Thoracic aorta (tissue), 2 donors: ENCODE data around the gene STOX2. TPM values are rescaled to one million over a fixed set of nuclear protein-coding genes. Genes with fewer than 3 reads are reported as not detected.

Experiments
- ATAC-seq: fragments of 150-250 bp; one replicate; pipeline ENCODE4 v1.8.0; 2017; ENCODE audit warnings: low read depth; ENCODE audit not compliant: insufficient number of reproducible peaks, low FRiP score
- DNase-seq: peaks from one replicate; pipeline ENCODE4 v3.0.0-alpha.2; 2020; ENCODE audit warnings: low spot score
- H3K27ac ChIP-seq, 2 donors: fragments of 200-600 bp; sonication (generic); 1 replicate in 1 of 2; 2 replicates in 1 of 2; pipeline ENCODE4 v1.5.1; 2016; ENCODE audit warnings: mild to moderate bottlenecking in 2 of 2, moderate library complexity in 2 of 2
- H3K27me3 ChIP-seq: fragments of 200-600 bp; sonication (generic); replicated peaks from 2 replicates; pipeline ENCODE4 v1.6.0; 2016; ENCODE audit warnings: mild to moderate bottlenecking; ENCODE audit not compliant: insufficient read depth
- H3K36me3 ChIP-seq: fragments of 200-600 bp; sonication (generic); one replicate; pipeline ENCODE4 v1.5.1; 2016
- H3K4me1 ChIP-seq, 2 donors: fragments of 200-600 bp; sonication (generic); 1 replicate in 1 of 2; 2 replicates in 1 of 2; pipeline versions ENCODE4 v1.5.1 to v1.6.0; 2016; ENCODE audit warnings: low read depth in 2 of 2, mild to moderate bottlenecking in 1 of 2; ENCODE audit not compliant: control insufficient read depth in 1 of 2
- H3K4me3 ChIP-seq: fragments of 200-600 bp; sonication (generic); 2 replicates; pipeline ENCODE4 v1.5.1; 2016; ENCODE audit warnings: mild to moderate bottlenecking
- H3K9me3 ChIP-seq: fragments of 200-600 bp; sonication (generic); 2 replicates; pipeline ENCODE4 v1.5.1; 2016
- total RNA-seq, 2 donors: library from RNA; depleted of rRNA; stranded (reverse); fragments of >200 nt; gene quantifications; one replicate each; pipeline versions ENCODE4 v1.1.0 to v1.2.3, GENCODE V29; 2016
- TF ChIP-seq, protein P1 (sequence below): fragments of 200-600 bp; sonication (generic); IDR thresholded peaks from one replicate; pipeline ENCODE4 v1.5.1; 2019; ENCODE audit warnings: antibody characterized with exemption

STOX2 gene
- total RNA-seq, 2 donors from 2014 or later = 5.9 to 20.2 TPM

DNA sequence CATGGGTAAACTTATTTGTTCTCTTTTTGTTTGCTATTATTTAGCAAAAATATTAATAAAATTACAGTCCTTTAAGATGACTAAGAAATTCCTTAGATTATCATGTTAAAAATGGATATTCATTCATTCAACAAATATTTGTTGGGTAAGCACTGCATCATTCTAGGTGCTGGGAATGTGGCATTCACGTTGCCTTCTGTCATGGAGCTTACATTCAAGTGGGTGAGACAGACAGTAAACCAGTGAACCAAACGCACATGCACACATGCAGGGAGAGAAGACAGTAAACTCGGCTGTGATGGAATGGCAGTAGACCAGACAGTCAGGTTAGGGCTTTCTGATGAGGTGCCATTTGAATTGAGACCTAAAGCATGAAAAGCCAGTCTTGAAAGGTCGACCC is 91.8 kb downstream of the STOX2 start:
- H3K36me3 ChIP-seq = no peaks in the 10 kb centered on the region
- no peak overlapping the region for H3K4me3 ChIP-seq
- H3K9me3 ChIP-seq = no peaks in the 10 kb centered on the region
- ATAC-seq (no peak), DNase-seq (no peak)
- no peaks in the 10 kb centered on the region for H3K27me3 ChIP-seq
- H3K4me1 ChIP-seq = peaks cover 0 to 11% of the 10 kb centered on the region in 2 donors
- no peak overlapping the region for H3K27ac ChIP-seq
- TF ChIP-seq, protein P1, sequence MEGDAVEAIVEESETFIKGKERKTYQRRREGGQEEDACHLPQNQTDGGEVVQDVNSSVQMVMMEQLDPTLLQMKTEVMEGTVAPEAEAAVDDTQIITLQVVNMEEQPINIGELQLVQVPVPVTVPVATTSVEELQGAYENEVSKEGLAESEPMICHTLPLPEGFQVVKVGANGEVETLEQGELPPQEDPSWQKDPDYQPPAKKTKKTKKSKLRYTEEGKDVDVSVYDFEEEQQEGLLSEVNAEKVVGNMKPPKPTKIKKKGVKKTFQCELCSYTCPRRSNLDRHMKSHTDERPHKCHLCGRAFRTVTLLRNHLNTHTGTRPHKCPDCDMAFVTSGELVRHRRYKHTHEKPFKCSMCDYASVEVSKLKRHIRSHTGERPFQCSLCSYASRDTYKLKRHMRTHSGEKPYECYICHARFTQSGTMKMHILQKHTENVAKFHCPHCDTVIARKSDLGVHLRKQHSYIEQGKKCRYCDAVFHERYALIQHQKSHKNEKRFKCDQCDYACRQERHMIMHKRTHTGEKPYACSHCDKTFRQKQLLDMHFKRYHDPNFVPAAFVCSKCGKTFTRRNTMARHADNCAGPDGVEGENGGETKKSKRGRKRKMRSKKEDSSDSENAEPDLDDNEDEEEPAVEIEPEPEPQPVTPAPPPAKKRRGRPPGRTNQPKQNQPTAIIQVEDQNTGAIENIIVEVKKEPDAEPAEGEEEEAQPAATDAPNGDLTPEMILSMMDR = no peak

DNA sequence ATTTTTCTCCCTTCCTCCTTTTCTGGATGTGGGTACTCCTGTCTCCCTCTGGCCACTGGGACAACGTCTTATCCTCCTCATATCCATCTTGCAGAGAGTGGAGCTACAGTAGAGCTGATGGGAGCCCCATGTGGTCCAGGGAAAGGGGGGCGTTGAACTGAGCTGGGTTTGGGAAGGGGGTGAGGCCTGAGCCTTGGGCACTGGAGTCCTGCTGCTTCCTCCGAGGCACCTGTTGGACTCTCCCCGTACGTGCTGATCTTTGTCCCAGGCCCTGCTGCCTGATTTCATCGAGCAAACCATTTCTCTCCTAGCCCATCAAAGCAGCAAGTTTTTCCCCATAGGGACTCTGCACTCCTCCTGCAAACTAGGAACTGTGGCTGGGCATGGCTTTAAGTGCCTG is 94.3 kb downstream of the STOX2 start:
- Histone ChIP-seq H3K4me3 (no peak overlapping the region), H3K27ac (no peak overlapping the region), H3K27me3 (no peaks in the 10 kb centered on the region), H3K9me3 (no peaks in the 10 kb centered on the region), H3K36me3 (peaks cover 3% of the 10 kb centered on the region), H3K4me1 (peaks cover 0 to 11% of the 10 kb centered on the region in 2 donors)
- TF ChIP-seq, protein P1 = no peak
- no peak for DNase-seq
- no peak for ATAC-seq

DNA sequence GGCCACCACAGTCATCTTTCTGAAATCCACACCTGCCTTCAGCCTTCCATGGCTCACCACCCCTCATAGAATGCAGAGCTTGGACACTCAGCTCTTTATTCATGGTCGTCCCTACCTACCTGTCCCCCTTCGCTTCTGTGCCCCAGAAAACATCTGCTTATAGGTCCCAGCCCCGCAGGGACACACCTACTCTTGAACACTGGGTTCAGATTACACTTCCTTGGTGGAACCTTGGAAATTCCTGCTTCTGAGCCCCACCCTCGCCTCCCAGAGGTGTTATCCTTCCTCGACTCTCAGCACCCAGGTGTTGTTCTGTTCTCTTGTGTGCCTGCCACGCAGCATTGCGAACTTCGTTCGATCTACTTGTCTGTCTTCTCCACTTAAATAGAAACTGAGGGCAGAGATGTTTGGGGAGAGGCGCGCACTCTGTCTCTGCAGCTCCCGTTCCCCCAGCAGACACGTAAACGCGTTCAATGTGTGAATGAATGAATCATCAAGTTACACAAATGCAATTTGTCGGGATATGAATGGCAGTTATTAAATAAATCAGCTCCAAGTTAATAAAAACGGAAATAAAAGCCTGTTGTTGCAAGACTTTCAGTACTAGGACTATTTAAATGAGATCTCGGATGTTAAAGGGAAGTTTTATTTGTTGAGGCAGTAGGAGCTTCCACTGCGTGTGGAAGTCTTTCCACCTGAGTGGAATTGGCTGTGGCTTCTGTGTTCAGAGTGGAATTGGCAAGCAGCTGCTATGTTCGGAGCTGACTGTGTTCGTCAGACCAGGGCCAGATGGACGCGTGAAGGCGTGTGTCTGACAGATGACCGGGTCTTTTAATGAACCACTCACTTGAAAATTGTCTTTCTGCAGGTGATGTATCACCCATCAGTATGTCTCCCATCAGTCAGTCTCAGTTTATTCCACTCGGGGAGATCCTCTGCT is 95.6 kb downstream of the STOX2 start:
- DNase-seq (no peak), ATAC-seq (no peak)
- H3K4me3 ChIP-seq = no peak overlapping the region

DNA sequence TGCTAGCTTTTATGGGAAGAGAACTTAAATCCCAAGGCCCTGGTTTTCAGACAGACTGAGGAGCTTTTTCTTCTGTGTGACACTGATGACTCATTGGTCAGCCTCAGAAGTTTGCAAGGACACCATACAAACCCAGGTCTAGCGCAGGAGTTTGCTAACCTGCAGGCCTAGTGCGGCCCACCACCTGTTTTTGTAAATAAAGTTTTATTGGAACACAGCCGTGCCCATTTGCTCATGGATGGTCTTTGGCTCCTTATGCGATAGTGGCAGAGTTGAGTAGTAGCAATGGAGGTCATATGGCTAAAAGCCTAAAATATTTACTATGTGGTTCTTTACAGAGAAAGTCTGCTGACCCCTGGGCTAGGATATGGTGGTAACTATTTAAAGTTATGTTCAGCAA is 98.3 kb downstream of the STOX2 start:
- Histone ChIP-seq H3K36me3 (peaks cover 8% of the 10 kb centered on the region), H3K4me3 (no peak overlapping the region), H3K4me1 (no peaks in the 10 kb centered on the region), H3K27ac (no peak overlapping the region), H3K9me3 (no peaks in the 10 kb centered on the region), H3K27me3 (no peaks in the 10 kb centered on the region)
- TF ChIP-seq, protein P1 = no peak
- ATAC-seq (no peak), DNase-seq (no peak)

More for the DNA sequence above, 95.6 kb downstream of the STOX2 start:
- peaks cover 8% of the 10 kb centered on the region for H3K36me3 ChIP-seq
- TF ChIP-seq, protein P1 = no peak
- peaks cover 0 to 6% of the 10 kb centered on the region in 2 donors for H3K4me1 ChIP-seq
- no peaks in the 10 kb centered on the region for H3K27me3 ChIP-seq
- H3K9me3 ChIP-seq = no peaks in the 10 kb centered on the region
- no peak overlapping the region for H3K27ac ChIP-seq

DNA sequence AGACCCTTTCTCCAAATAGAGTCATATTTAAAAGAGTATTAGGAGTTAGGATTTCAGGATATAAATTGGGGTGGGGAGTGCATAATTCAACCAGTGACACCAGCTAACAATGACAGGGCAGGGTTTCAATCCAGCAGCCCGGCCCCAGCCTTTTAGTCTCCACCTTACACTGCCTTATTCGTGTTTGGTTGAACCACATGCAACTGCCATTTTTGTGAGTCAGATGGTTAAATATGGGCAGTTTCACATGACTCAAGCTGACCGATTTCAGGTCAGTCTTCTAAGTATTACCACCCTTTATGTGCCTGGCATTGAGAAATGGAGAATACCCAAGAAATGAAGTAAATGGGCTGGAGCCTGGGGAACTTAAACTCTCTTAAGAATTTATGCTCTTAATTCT is 102.8 kb downstream of the STOX2 start:
- Histone ChIP-seq H3K4me1 (no peaks in the 10 kb centered on the region), H3K27ac (no peak overlapping the region), H3K27me3 (no peaks in the 10 kb centered on the region), H3K4me3 (no peak overlapping the region), H3K9me3 (no peaks in the 10 kb centered on the region), H3K36me3 (peaks cover 19% of the 10 kb centered on the region)
- DNase-seq (no peak), ATAC-seq (no peak)
- TF ChIP-seq, protein P1 = no peak
